Measurements from ENCODE around the gene ZNG1C.
"Not testable (repeated sequence)": the region's sequence is repeated elsewhere in the genome, so short reads cannot be mapped to it uniquely, and the experiment has no call there.

Gene ZNG1C

GRCh38 chr9:68343242-68343641 is 101.5 kb downstream of the ZNG1C start:
- not testable (repeated sequence) for DNase-seq (ENCODE audit: low spot score)

- not testable (repeated sequence) for DNase-seq (ENCODE audit: low spot score)
Observed at GRCh38 chr9:68343992-68344391, 102.2 kb downstream of the ZNG1C start.
